ENCODE results near the gene SULT4A1.

The SULT4A1 gene

GRCh38 chr22:43835736-43836135 is 26.6 kb downstream of the SULT4A1 start:
- no peak overlapping the region for H3K9ac ChIP-seq (ENCODE audit: insufficient read length, low read depth)
- no peak for TF ChIP-seq ZNF274 (IDR thresholded peaks at IDR 0.05; ENCODE audit: low read depth, low read length)
- no peak for TF ChIP-seq YY1 (IDR thresholded peaks at IDR 0.05; ENCODE audit: insufficient read depth, insufficient read length)
- no peak for TF ChIP-seq SUZ12 (IDR thresholded peaks at IDR 0.05; ENCODE audit: extremely low read depth, insufficient read depth, insufficient read length)
- H3K9me3 ChIP-seq (ENCODE audit: insufficient read depth, low read length), result no peaks in the 10 kb centered on the region
- no peaks in the 10 kb centered on the region for H3K27me3 ChIP-seq (ENCODE audit: insufficient read depth, insufficient read length)
- DNase-seq (ENCODE audit: low read depth, low spot score), result no peak
- H3K36me3 ChIP-seq (ENCODE audit: insufficient read depth, insufficient read length, low read length), result peaks cover 47% of the 10 kb centered on the region
- H3K4me1 ChIP-seq (ENCODE audit: insufficient read depth, insufficient read length), result no peaks in the 10 kb centered on the region
- H3K4me3 ChIP-seq (ENCODE audit: insufficient read length, low read depth), result no peak overlapping the region

GRCh38 chr22:43835166-43835565 is 27.1 kb downstream of the SULT4A1 start:
- no peak for DNase-seq (ENCODE audit: low read depth, low spot score)
- H3K9me3 ChIP-seq (ENCODE audit: insufficient read depth, low read length), result no peaks in the 10 kb centered on the region
- H3K36me3 ChIP-seq (ENCODE audit: insufficient read depth, insufficient read length, low read length), result peaks cover 52% of the 10 kb centered on the region
- no peak for TF ChIP-seq ZNF274 (IDR thresholded peaks at IDR 0.05; ENCODE audit: low read depth, low read length)
- no peak for TF ChIP-seq SUZ12 (IDR thresholded peaks at IDR 0.05; ENCODE audit: extremely low read depth, insufficient read depth, insufficient read length)
- TF ChIP-seq YY1 (IDR thresholded peaks at IDR 0.05; ENCODE audit: insufficient read depth, insufficient read length), result no peak
- H3K27me3 ChIP-seq (ENCODE audit: insufficient read depth, insufficient read length), result no peaks in the 10 kb centered on the region
- no peaks in the 10 kb centered on the region for H3K4me1 ChIP-seq (ENCODE audit: insufficient read depth, insufficient read length)
- no peak overlapping the region for H3K4me3 ChIP-seq (ENCODE audit: insufficient read length, low read depth)
- no peak overlapping the region for H3K9ac ChIP-seq (ENCODE audit: insufficient read length, low read depth)

- Histone ChIP-seq H3K9ac (ENCODE audit: insufficient read length, low read depth) (no peak overlapping the region), H3K36me3 (ENCODE audit: insufficient read depth, insufficient read length, low read length) (peaks cover 46% of the 10 kb centered on the region), H3K4me3 (ENCODE audit: insufficient read length, low read depth) (no peak overlapping the region), H3K27me3 (ENCODE audit: insufficient read depth, insufficient read length) (no peaks in the 10 kb centered on the region), H3K4me1 (ENCODE audit: insufficient read depth, insufficient read length) (no peaks in the 10 kb centered on the region), H3K9me3 (ENCODE audit: insufficient read depth, low read length) (no peaks in the 10 kb centered on the region)
- TF ChIP-seq ZNF274 (IDR thresholded peaks at IDR 0.05; ENCODE audit: low read depth, low read length), result no peak
- TF ChIP-seq SUZ12 (IDR thresholded peaks at IDR 0.05; ENCODE audit: extremely low read depth, insufficient read depth, insufficient read length), result no peak
- no peak for TF ChIP-seq YY1 (IDR thresholded peaks at IDR 0.05; ENCODE audit: insufficient read depth, insufficient read length)
- DNase-seq (ENCODE audit: low read depth, low spot score), result no peak
Observed at GRCh38 chr22:43833286-43834240, 28.8 kb downstream of the SULT4A1 start.

GRCh38 chr22:43832393-43833265 is 29.7 kb downstream of the SULT4A1 start:
- Histone ChIP-seq H3K36me3 (ENCODE audit: insufficient read depth, insufficient read length, low read length) (peaks cover 40% of the 10 kb centered on the region), H3K4me1 (ENCODE audit: insufficient read depth, insufficient read length) (no peaks in the 10 kb centered on the region), H3K4me3 (ENCODE audit: insufficient read length, low read depth) (no peak overlapping the region), H3K9me3 (ENCODE audit: insufficient read depth, low read length) (no peaks in the 10 kb centered on the region), H3K9ac (ENCODE audit: insufficient read length, low read depth) (no peak overlapping the region), H3K27me3 (ENCODE audit: insufficient read depth, insufficient read length) (no peaks in the 10 kb centered on the region)
- no peak for DNase-seq (ENCODE audit: low read depth, low spot score)
- no peak for TF ChIP-seq SUZ12 (IDR thresholded peaks at IDR 0.05; ENCODE audit: extremely low read depth, insufficient read depth, insufficient read length)
- no peak for TF ChIP-seq ZNF274 (IDR thresholded peaks at IDR 0.05; ENCODE audit: low read depth, low read length)

GRCh38 chr22:43831561-43832392 is 30.5 kb downstream of the SULT4A1 start:
- Histone ChIP-seq H3K36me3 (ENCODE audit: insufficient read depth, insufficient read length, low read length) (peaks cover 32% of the 10 kb centered on the region), H3K9me3 (ENCODE audit: insufficient read depth, low read length) (no peaks in the 10 kb centered on the region), H3K4me1 (ENCODE audit: insufficient read depth, insufficient read length) (no peaks in the 10 kb centered on the region), H3K27me3 (ENCODE audit: insufficient read depth, insufficient read length) (no peaks in the 10 kb centered on the region), H3K9ac (ENCODE audit: insufficient read length, low read depth) (no peak overlapping the region), H3K4me3 (ENCODE audit: insufficient read length, low read depth) (no peak overlapping the region)
- TF ChIP-seq SUZ12 (IDR thresholded peaks at IDR 0.05; ENCODE audit: extremely low read depth, insufficient read depth, insufficient read length), result no peak
- TF ChIP-seq YY1 (IDR thresholded peaks at IDR 0.05; ENCODE audit: insufficient read depth, insufficient read length), result no peak
- no peak for TF ChIP-seq ZNF274 (IDR thresholded peaks at IDR 0.05; ENCODE audit: low read depth, low read length)
- no peak for DNase-seq (ENCODE audit: low read depth, low spot score)

- no peak overlapping the region for H3K9ac ChIP-seq (ENCODE audit: insufficient read length, low read depth)
- H3K9me3 ChIP-seq (ENCODE audit: insufficient read depth, low read length), result no peaks in the 10 kb centered on the region
- no peak overlapping the region for H3K4me3 ChIP-seq (ENCODE audit: insufficient read length, low read depth)
- peaks cover 32% of the 10 kb centered on the region for H3K36me3 ChIP-seq (ENCODE audit: insufficient read depth, insufficient read length, low read length)
- DNase-seq (ENCODE audit: low read depth, low spot score), result no peak
- TF ChIP-seq ZNF274 (IDR thresholded peaks at IDR 0.05; ENCODE audit: low read depth, low read length) (no peak), YY1 (IDR thresholded peaks at IDR 0.05; ENCODE audit: insufficient read depth, insufficient read length) (no peak), SUZ12 (IDR thresholded peaks at IDR 0.05; ENCODE audit: extremely low read depth, insufficient read depth, insufficient read length) (no peak)
- no peaks in the 10 kb centered on the region for H3K27me3 ChIP-seq (ENCODE audit: insufficient read depth, insufficient read length)
- no peaks in the 10 kb centered on the region for H3K4me1 ChIP-seq (ENCODE audit: insufficient read depth, insufficient read length)
Observed at GRCh38 chr22:43830931-43831560, 31.3 kb downstream of the SULT4A1 start.

All from NT2/D1 (cell line).